HFF-Myc (cell line): ENCODE measurements around the gene STRADA.
A peak's percentile ranks its signal among the peaks of the same experiment; 100 is the strongest.

Experiments used
- DNase-seq: peaks from one replicate; pipeline ENCODE4 v3.0.0-alpha.2; 2011; ENCODE audit warnings: low read depth; ENCODE audit errors: extremely low read depth
- H3K4me3 ChIP-seq: replicated peaks from 2 replicates; pipeline ENCODE4 v1.5.1; 2011; ENCODE audit warnings: low read depth, mild to moderate bottlenecking, control low read depth, low read length
- TF ChIP-seq, protein P1 (sequence below): IDR thresholded peaks from 2 replicates; pipeline ENCODE4 v1.5.1; 2012; ENCODE audit warnings: mild to moderate bottlenecking, low read depth, low read length, control low read depth; ENCODE audit errors: missing control alignments

STRADA gene

DNA sequence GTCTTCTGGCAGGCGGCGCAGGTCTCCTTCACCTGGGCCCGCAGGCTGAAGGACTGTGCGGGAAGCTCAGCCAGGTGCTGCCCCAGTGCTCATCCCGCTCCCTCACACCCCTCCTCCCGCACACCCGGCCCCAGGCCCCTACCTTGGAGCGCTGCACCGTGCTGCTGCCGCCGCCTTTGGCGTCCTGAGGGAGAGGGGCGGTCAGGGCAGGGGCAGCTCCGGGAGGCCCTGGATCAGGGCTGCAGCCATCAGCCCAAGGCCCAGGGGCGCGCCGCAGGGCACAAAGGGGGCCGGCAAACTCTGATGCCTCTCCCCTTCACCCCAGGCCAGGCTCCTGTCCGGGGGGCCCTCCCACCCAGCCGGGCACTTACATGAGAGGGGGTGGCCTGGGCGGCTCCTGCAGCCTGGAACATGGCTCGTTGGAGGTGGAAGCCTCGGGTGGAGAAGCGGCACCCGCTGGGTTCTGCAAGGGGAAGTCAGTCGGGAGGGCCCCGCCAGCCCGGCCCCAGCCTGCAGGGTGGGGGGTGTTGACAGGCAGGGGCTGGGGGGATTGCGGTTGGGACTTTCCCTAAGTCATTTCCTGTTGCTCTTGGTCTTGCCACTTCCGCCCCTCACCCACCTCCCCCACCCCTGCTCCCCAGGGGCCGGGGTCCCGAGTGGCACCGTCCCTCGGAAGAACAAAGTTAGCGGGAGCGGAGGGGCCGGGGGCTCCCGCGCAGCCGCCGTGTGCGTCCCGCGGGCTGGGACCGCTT, 42.5 kb downstream of the STRADA start:
- peak overlapping the region; percentile 42 for H3K4me3 ChIP-seq
- TF ChIP-seq, protein P1, sequence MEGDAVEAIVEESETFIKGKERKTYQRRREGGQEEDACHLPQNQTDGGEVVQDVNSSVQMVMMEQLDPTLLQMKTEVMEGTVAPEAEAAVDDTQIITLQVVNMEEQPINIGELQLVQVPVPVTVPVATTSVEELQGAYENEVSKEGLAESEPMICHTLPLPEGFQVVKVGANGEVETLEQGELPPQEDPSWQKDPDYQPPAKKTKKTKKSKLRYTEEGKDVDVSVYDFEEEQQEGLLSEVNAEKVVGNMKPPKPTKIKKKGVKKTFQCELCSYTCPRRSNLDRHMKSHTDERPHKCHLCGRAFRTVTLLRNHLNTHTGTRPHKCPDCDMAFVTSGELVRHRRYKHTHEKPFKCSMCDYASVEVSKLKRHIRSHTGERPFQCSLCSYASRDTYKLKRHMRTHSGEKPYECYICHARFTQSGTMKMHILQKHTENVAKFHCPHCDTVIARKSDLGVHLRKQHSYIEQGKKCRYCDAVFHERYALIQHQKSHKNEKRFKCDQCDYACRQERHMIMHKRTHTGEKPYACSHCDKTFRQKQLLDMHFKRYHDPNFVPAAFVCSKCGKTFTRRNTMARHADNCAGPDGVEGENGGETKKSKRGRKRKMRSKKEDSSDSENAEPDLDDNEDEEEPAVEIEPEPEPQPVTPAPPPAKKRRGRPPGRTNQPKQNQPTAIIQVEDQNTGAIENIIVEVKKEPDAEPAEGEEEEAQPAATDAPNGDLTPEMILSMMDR = no peak
- DNase-seq = no peak

GRCh38 chr17:63698381-63698885, 43.2 kb downstream of the STRADA start:
- TF ChIP-seq, protein P1 = no peak
- no peak for DNase-seq
- H3K4me3 ChIP-seq = peak overlapping the region; percentile 42

GRCh38 chr17:63697341-63698286, 44.0 kb downstream of the STRADA start:
- TF ChIP-seq, protein P1 = peak; percentile 51
- H3K4me3 ChIP-seq = no peak overlapping the region
- no peak for DNase-seq

DNA sequence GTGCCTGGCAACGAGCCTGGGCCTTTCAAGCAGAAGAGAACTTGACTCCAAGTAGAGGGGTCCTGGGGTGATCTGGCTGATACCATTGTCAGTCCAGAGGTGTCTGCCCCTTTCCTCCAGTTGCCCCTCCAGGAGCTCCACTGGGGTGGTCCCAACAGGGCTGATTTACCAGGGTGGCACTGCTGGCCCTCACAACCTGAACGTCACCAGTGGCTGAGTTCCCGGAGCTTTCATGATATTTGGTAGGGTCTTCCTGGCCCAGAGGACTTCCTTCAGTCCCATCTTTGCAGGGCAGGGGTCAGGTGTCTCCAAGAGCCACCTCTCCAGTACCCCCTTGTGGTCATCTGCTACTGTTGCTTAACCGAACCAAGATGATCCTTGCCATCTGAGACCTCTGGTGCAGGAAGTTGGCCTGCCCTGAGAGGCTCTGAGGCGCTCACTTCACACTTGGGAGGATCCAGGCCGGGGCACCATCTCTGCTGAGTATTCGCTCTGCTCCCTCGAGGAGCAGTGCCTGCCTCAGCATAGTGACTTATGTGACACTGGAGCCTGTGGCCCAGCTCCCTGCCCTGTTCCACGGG, 45.1 kb downstream of the STRADA start:
- no peak overlapping the region for H3K4me3 ChIP-seq
- no peak for DNase-seq
- TF ChIP-seq, protein P1 = peak; percentile 53

- TF ChIP-seq, protein P1 = no peak
- no peak for DNase-seq
- H3K4me3 ChIP-seq = no peak overlapping the region
Observed at GRCh38 chr17:63695889-63696288, 45.7 kb downstream of the STRADA start.

DNA sequence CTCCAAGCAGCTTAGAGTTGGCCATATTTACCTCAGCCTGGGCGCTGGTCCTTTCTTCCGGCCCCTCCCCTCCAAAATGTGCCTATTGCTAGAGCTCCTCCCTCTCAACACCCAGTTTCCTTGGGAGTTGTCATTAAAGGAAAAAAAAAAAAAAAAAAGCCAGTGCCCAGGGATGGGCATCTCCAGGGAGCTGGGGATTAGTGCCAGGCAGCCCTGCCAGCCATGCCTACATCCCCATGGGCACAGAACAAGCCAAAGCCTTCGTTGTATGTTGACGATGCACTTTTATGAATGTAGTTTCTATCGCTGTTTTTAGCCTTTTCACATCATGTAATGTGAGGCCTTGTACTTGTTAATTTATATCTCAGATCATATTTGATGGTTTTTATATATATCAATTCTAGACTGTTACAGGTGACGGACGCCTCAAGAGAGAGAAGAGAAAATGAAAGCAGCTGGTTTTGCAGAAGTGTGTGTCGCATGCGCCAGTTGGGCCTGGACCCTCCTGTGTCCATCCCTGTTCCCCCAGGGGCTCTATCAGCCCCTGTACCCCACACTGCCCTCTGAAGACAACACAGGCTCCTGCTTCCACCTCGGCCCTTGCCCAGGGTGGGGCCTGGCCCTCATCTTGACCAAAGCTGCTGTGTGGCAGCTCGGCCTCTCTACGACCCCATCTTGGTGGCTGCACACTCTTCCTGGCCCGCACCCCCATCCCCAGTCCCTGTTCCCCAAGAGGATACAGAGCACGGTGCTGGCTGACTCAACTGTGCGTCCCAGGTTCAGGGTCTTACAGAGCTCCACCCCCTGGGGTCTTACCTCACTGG, 46.4 kb downstream of the STRADA start:
- TF ChIP-seq, protein P1 = no peak
- H3K4me3 ChIP-seq = no peak overlapping the region
- no peak for DNase-seq
